ENCODE measurements around the gene ALOX15B. TPM values are rescaled to one million over a fixed set of nuclear protein-coding genes. Genes with fewer than 3 reads are reported as not detected.

The ALOX15B gene
- total and polyA plus RNA-seq, 10 of the 15 experiments (the other 5 are each of a cell fraction or from before 2014, with no cell fraction given): 0.01 TPM; not detected in 9

- TF ChIP-seq MLLT1 (IDR thresholded peaks at IDR 0.05) (no peak), ZNF592 (IDR thresholded peaks at IDR 0.05) (no peak), JUNB (IDR thresholded peaks at IDR 0.05) (no peak), CTCF (IDR thresholded peaks at IDR 0.05 in 2 of 3, conservative IDR thresholded peaks at IDR 0.05 in 1 of 3; ENCODE audit: control insufficient read depth in 2 of 3, extremely low read depth in 1 of 3, insufficient read depth in 1 of 3, low read depth in 3 of 3, low read length in 3 of 3) (no peak), CBFB (IDR thresholded peaks at IDR 0.05; ENCODE audit: low read depth) (no peak), FOS (IDR thresholded peaks at IDR 0.05; ENCODE audit: borderline replicate concordance, extremely low read depth, insufficient read length) (no peak), IRF5 (IDR thresholded peaks at IDR 0.05; ENCODE audit: borderline replicate concordance) (no peak), PML (IDR thresholded peaks at IDR 0.05; ENCODE audit: low read length) (no peak)
These were observed 23.5 kb upstream of the ALOX15B start (continued) for GRCh38 chr17:8015236-8015956.
